Measurements from ENCODE around the gene MAP4K5.

GRCh38 chr14:50523271-50524041, 8.9 kb downstream of the MAP4K5 start:
- TF ChIP-seq EZH2 (IDR thresholded peaks at IDR 0.05; ENCODE audit: insufficient read depth, poor library complexity, severe bottlenecking) (no peak), EZH2phosphoT487 (IDR thresholded peaks at IDR 0.05; ENCODE audit: insufficient read depth, low read depth) (no peak)

All from GM23248 (cell line).